Astrocyte (in vitro differentiated cells and primary cell): Measurements from ENCODE around the gene PPCS. TPM values are rescaled to one million over a fixed set of nuclear protein-coding genes. Genes with fewer than 3 reads are reported as not detected.

ENCODE experiments used
- DNase-seq: peaks from one replicate; pipeline ENCODE4 v3.0.0-alpha.2; 2010; ENCODE audit warnings: low read depth
- FAIRE-seq: peaks from 2 replicates; lab custom pipeline; 2011; peaks lifted over from hg19 to GRCh38; lab: Jason Lieb, UNC
- H2AFZ ChIP-seq: 2 replicates; pipeline ENCODE4 v1.6.0; 2012; ENCODE audit warnings: low read depth, low read length, inconsistent platforms
- H3K27ac ChIP-seq: 2 replicates; pipeline ENCODE4 v1.5.1; 2011; ENCODE audit warnings: low read depth, low read length, inconsistent platforms
- H3K27me3 ChIP-seq: 2 replicates; pipeline ENCODE4 v1.6.0; 2011; ENCODE audit warnings: low read length, inconsistent platforms; ENCODE audit not compliant: insufficient read depth
- H3K36me3 ChIP-seq: 2 replicates; pipeline ENCODE4 v1.5.1; 2011; ENCODE audit warnings: low read length, inconsistent platforms; ENCODE audit not compliant: insufficient read depth
- H3K4me1 ChIP-seq: 2 replicates; pipeline ENCODE4 v1.5.1; 2011; ENCODE audit warnings: low read length, inconsistent platforms; ENCODE audit not compliant: insufficient read depth
- H3K4me2 ChIP-seq: 2 replicates; pipeline ENCODE4 v1.6.0; 2012; ENCODE audit warnings: low read length, inconsistent platforms
- H3K4me3 ChIP-seq: 2 replicates; pipeline ENCODE4 v1.5.1; 2011; ENCODE audit warnings: low read depth, mild to moderate bottlenecking, low read length, inconsistent platforms; ENCODE audit not compliant: insufficient read depth
- H3K79me2 ChIP-seq: 2 replicates; pipeline ENCODE4 v1.6.0; 2012; ENCODE audit warnings: mild to moderate bottlenecking, low read length, inconsistent platforms; ENCODE audit not compliant: insufficient read depth
- H3K9ac ChIP-seq: 2 replicates; pipeline ENCODE4 v1.6.0; 2012; ENCODE audit warnings: mild to moderate bottlenecking, low read length, inconsistent platforms
- H3K9me3 ChIP-seq: 2 replicates; pipeline ENCODE4 v1.5.1; 2012; ENCODE audit warnings: low read depth, mild to moderate bottlenecking, low read length, inconsistent platforms; ENCODE audit not compliant: insufficient read depth
- H4K20me1 ChIP-seq: 2 replicates; pipeline ENCODE4 v1.6.0; 2012; ENCODE audit warnings: low read length, inconsistent platforms; ENCODE audit not compliant: insufficient read depth
- H3K27ac Mint-ChIP-seq: one replicate; pipeline ENCODE4 v1.8.0; 2021; ENCODE audit warnings: mild to moderate bottlenecking, mixed read lengths; ENCODE audit not compliant: unreplicated experiment
- H3K27me3 Mint-ChIP-seq: one replicate; pipeline ENCODE4 v1.8.0; 2021; ENCODE audit warnings: low read depth, mixed read lengths; ENCODE audit not compliant: unreplicated experiment
- H3K36me3 Mint-ChIP-seq: one replicate; pipeline ENCODE4 v1.8.0; 2021; ENCODE audit warnings: low read depth, mixed read lengths; ENCODE audit not compliant: unreplicated experiment
- H3K4me1 Mint-ChIP-seq: one replicate; pipeline ENCODE4 v1.8.0; 2021; ENCODE audit warnings: low read depth, mixed read lengths; ENCODE audit not compliant: unreplicated experiment
- H3K4me3 Mint-ChIP-seq: one replicate; pipeline ENCODE4 v1.8.0; 2021; ENCODE audit warnings: mild to moderate bottlenecking, moderate library complexity, mixed read lengths; ENCODE audit not compliant: unreplicated experiment
- H3K9me3 Mint-ChIP-seq: one replicate; pipeline ENCODE4 v1.8.0; 2021; ENCODE audit warnings: mild to moderate bottlenecking, mixed read lengths; ENCODE audit not compliant: unreplicated experiment
- CTCF ChIP-seq: IDR thresholded peaks from 2 replicates; pipeline ENCODE4 v1.5.1; 2011; ENCODE audit warnings: low read depth, mild to moderate bottlenecking, inconsistent platforms, low read length, moderate library complexity; ENCODE audit not compliant: insufficient read depth
- EZH2 ChIP-seq: IDR thresholded peaks from 2 replicates; pipeline ENCODE4 v1.6.1; 2012; ENCODE audit warnings: mild to moderate bottlenecking, low read length, inconsistent platforms; ENCODE audit not compliant: insufficient read depth
- total RNA-seq: library from RNA; stranded (reverse); gene quantifications from 2 replicates; pipeline ENCODE4 v1.2.1, GENCODE V29; 2021

PPCS gene
- total RNA-seq, 1 donor from 2014 or later, result 23.4 TPM

GRCh38 chr1:42434340-42434739, 22.0 kb upstream of the PPCS start:
- Histone ChIP-seq H3K9ac (no peak overlapping the region), H3K4me1 (no peaks in the 10 kb centered on the region), H3K9me3 (no peaks in the 10 kb centered on the region), H4K20me1 (no peaks in the 10 kb centered on the region), H3K4me3 (no peak overlapping the region), H3K27me3 (no peaks in the 10 kb centered on the region), H2AFZ (no peak overlapping the region), H3K4me2 (no peak overlapping the region), H3K79me2 (no peaks in the 10 kb centered on the region), H3K27ac (no peak overlapping the region), H3K36me3 (no peaks in the 10 kb centered on the region)
- Mint-ChIP-seq H3K9me3 (no peaks in the 10 kb centered on the region), H3K4me3 (no peak overlapping the region), H3K27me3 (peaks cover 5% of the 10 kb centered on the region), H3K36me3 (no peaks in the 10 kb centered on the region), H3K27ac (no peak overlapping the region), H3K4me1 (peaks cover 7% of the 10 kb centered on the region)
- DNase-seq (no peak), FAIRE-seq (no peak)
- TF ChIP-seq CTCF (no peak), EZH2 (no peak)

GRCh38 chr1:42439940-42440339, 16.4 kb upstream of the PPCS start:
- H3K36me3 Mint-ChIP-seq, result no peaks in the 10 kb centered on the region
- peak; percentile 54 for FAIRE-seq

More at GRCh38 chr1:42439940-42440339, 16.4 kb upstream of the PPCS start:
- Histone ChIP-seq H3K4me2 (peak overlapping the region; percentile 8), H3K27ac (no peak overlapping the region), H3K9me3 (no peaks in the 10 kb centered on the region), H3K4me3 (no peak overlapping the region), H3K4me1 (peaks cover 4% of the 10 kb centered on the region), H3K27me3 (peaks cover 4% of the 10 kb centered on the region), H3K79me2 (no peaks in the 10 kb centered on the region), H2AFZ (no peak overlapping the region), H4K20me1 (no peaks in the 10 kb centered on the region), H3K9ac (no peak overlapping the region), H3K36me3 (no peaks in the 10 kb centered on the region)
- Mint-ChIP-seq H3K4me1 (no peaks in the 10 kb centered on the region), H3K27ac (no peak overlapping the region), H3K27me3 (no peaks in the 10 kb centered on the region), H3K9me3 (no peaks in the 10 kb centered on the region), H3K4me3 (no peak overlapping the region)
- peak; percentile 85 for DNase-seq
- TF ChIP-seq EZH2, result no peak
- no peak for TF ChIP-seq CTCF
